Skeletal muscle tissue (tissue), 4 donors: ENCODE data around the gene LRGUK. TPM values are rescaled to one million over a fixed set of nuclear protein-coding genes. Genes with fewer than 3 reads are reported as not detected.

Experiments
- H3K27ac ChIP-seq: one replicate; pipeline ENCODE4 v1.7.0; 2013; ENCODE audit warnings: mild to moderate bottlenecking, low read depth, low read length, inconsistent platforms
- H3K27me3 ChIP-seq, 3 donors: one replicate each; pipeline ENCODE4 v1.7.0; 2013; ENCODE audit warnings: low read length in 3 of 3; ENCODE audit not compliant: control insufficient read depth in 3 of 3, insufficient read depth in 3 of 3
- H3K36me3 ChIP-seq, 3 donors: one replicate each; pipeline ENCODE4 v1.7.0; 2013; ENCODE audit warnings: low read length in 3 of 3; ENCODE audit not compliant: control insufficient read depth in 3 of 3, insufficient read depth in 3 of 3
- H3K4me1 ChIP-seq, 3 donors: one replicate each; pipeline ENCODE4 v1.7.0; 2013; ENCODE audit warnings: low read length in 3 of 3, mild to moderate bottlenecking in 3 of 3; ENCODE audit not compliant: control insufficient read depth in 3 of 3, insufficient read depth in 3 of 3
- H3K4me3 ChIP-seq, 3 donors: one replicate each; pipeline ENCODE4 v1.7.0; 2013; ENCODE audit warnings: low read length in 3 of 3
- H3K9ac ChIP-seq, 3 donors: one replicate each; pipeline ENCODE4 v1.7.0; 2013; ENCODE audit warnings: low read length in 3 of 3, mild to moderate bottlenecking in 3 of 3, moderate library complexity in 2 of 3, low read depth in 1 of 3
- H3K9me3 ChIP-seq, 3 donors: one replicate each; pipeline ENCODE4 v1.7.0; 2013; ENCODE audit warnings: low read length in 3 of 3; ENCODE audit not compliant: control insufficient read depth in 3 of 3
- total RNA-seq: library from RNA; depleted of rRNA; stranded (reverse); fragments of >200 nt; gene quantifications from one replicate; pipeline ENCODE4 v1.2.3, GENCODE V29; 2014
- donor health status: Osteomylitis.

Gene LRGUK
- total RNA-seq, 1 donor from 2014 or later = 1.6 TPM

GRCh38 chr7:134255814-134256213 is 128.7 kb downstream of the LRGUK start:
- Histone ChIP-seq H3K9me3 (no peaks in the 10 kb centered on the region), H3K4me1 (no peaks in the 10 kb centered on the region), H3K27me3 (no peaks in the 10 kb centered on the region), H3K27ac (no peak overlapping the region), H3K4me3 (no peak overlapping the region), H3K36me3 (no peaks in the 10 kb centered on the region), H3K9ac (no peak overlapping the region)

DNA sequence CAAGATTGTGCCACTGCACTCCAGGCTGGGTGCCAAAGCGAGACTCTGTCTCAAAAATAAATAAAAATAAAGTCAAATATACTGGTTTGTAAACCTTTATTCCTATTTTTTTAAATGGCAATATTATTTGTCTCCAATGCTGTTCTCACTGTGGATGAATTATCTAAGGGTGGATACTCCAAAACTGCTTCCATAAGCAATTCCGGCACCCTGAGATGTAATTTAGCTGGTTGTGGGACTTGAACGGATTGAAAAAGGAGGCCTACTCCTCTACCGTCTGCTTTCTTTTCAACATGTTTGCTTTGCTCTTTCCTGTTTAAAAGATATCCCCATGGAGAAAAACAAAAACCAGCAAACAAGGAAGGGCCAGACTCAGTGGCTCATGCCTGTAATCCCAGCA is 135.2 kb downstream of the LRGUK start:
- Histone ChIP-seq H3K9ac (no peak overlapping the region), H3K4me3 (no peak overlapping the region), H3K4me1 (no peaks in the 10 kb centered on the region), H3K27ac (no peak overlapping the region), H3K9me3 (no peaks in the 10 kb centered on the region), H3K36me3 (no peaks in the 10 kb centered on the region), H3K27me3 (no peaks in the 10 kb centered on the region)

DNA sequence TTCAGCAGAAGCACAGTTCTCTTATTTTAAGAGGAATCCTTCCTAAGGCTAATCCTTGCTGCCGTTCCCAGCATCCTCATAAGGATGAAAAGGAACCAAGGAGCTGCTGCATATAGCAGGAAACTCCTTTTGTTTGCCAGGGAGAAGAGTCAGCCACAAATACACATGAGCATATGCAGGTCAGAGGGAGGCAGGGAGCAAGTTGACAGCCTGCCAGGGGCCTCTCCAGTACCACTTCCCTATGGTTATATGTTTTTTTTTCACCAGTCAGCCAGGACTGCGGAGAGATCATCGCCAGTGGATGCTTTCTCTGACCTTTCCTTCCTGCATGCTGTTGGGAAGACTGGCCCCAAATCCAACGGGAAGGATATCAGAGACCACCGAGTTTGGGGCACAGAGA is 149.8 kb downstream of the LRGUK start:
- no peak overlapping the region for H3K27ac ChIP-seq
- H3K4me3 ChIP-seq = no peak overlapping the region
- peaks cover 0 to 3% (median 0%) of the 10 kb centered on the region in 3 donors for H3K9me3 ChIP-seq
- no peaks in the 10 kb centered on the region for H3K4me1 ChIP-seq
- no peak overlapping the region for H3K9ac ChIP-seq
- H3K36me3 ChIP-seq = no peaks in the 10 kb centered on the region
- no peaks in the 10 kb centered on the region for H3K27me3 ChIP-seq

DNA sequence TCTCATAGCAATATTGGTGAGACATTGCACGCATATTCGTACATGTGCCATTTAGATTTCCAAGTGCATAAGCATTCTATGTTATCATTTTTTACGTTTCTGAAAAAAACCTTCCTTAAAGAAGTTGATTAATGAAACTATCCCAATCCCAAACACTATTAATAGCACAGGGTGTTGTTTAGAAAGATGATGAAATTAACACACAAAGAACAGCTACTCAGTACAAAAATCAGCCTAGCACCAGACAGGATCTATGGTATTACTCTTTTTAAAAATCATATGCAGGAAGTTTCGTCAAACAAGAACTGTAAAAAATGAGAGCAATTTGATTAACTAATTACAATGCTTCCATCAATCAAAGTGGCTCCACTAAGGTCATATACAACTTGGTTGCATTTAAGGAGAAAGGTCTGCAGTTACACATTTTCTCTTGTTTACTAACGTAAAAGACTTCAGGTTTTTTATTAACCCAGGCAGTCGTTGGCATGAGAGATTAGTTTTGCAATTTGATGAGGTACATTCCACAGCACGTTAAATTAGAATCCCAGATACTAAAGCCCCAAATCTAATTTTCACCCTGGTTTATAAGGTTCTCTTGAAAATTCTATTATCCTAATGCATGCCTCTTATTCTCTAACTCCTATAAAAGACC is 151.5 kb downstream of the LRGUK start:
- no peaks in the 10 kb centered on the region for H3K36me3 ChIP-seq
- peaks cover 0 to 3% (median 0%) of the 10 kb centered on the region in 3 donors for H3K9me3 ChIP-seq
- no peaks in the 10 kb centered on the region for H3K4me1 ChIP-seq
- peaks cover 0 to 6% (median 3%) of the 10 kb centered on the region in 3 donors for H3K27me3 ChIP-seq
- no peak overlapping the region for H3K9ac ChIP-seq
- H3K4me3 ChIP-seq = no peak overlapping the region
- no peak overlapping the region for H3K27ac ChIP-seq

DNA sequence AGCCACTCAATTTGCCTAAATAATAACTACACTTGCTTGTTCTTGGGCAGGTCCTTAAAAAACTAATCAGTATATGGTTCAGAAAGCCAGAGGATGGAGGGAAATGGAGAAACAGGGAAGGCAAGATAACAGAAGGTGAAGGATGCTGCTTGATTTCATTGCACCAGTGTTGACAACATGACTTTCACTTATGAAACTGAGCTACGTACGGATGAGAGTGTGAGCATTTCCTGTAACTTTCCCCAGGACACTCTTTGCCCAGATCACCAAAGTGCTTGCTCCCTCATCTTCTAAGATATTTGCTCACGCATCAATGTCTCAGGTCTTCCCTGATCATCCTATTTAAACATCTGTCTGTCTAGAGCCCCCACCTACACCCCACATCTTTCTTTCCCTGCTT is 152.2 kb downstream of the LRGUK start:
- H3K9me3 ChIP-seq = peaks cover 0 to 3% (median 0%) of the 10 kb centered on the region in 3 donors
- no peak overlapping the region for H3K27ac ChIP-seq
- no peak overlapping the region for H3K9ac ChIP-seq
- peaks cover 0 to 6% (median 3%) of the 10 kb centered on the region in 3 donors for H3K27me3 ChIP-seq
- no peaks in the 10 kb centered on the region for H3K36me3 ChIP-seq
- no peak overlapping the region for H3K4me3 ChIP-seq
- H3K4me1 ChIP-seq = no peaks in the 10 kb centered on the region

GRCh38 chr7:134279898-134280297 is 152.8 kb downstream of the LRGUK start:
- H3K27ac ChIP-seq = no peak overlapping the region
- H3K4me1 ChIP-seq = no peaks in the 10 kb centered on the region
- H3K27me3 ChIP-seq = peaks cover 0 to 6% (median 3%) of the 10 kb centered on the region in 3 donors
- H3K36me3 ChIP-seq = no peaks in the 10 kb centered on the region
- H3K9ac ChIP-seq = no peak overlapping the region
- no peak overlapping the region for H3K4me3 ChIP-seq
- peaks cover 0 to 3% (median 0%) of the 10 kb centered on the region in 3 donors for H3K9me3 ChIP-seq

GRCh38 chr7:134280508-134280907 is 153.4 kb downstream of the LRGUK start:
- Histone ChIP-seq H3K9ac (no peak overlapping the region), H3K4me1 (no peaks in the 10 kb centered on the region), H3K36me3 (no peaks in the 10 kb centered on the region), H3K27me3 (peaks cover 0 to 10% (median 3%) of the 10 kb centered on the region in 3 donors), H3K27ac (no peak overlapping the region), H3K9me3 (peaks cover 0 to 3% (median 0%) of the 10 kb centered on the region in 3 donors), H3K4me3 (no peak overlapping the region)

- no peaks in the 10 kb centered on the region for H3K36me3 ChIP-seq
- H3K9ac ChIP-seq = no peak overlapping the region
- H3K9me3 ChIP-seq = no peaks in the 10 kb centered on the region
- H3K4me1 ChIP-seq = no peaks in the 10 kb centered on the region
- no peak overlapping the region for H3K4me3 ChIP-seq
- H3K27ac ChIP-seq = no peak overlapping the region
- peaks cover 0 to 10% (median 3%) of the 10 kb centered on the region in 3 donors for H3K27me3 ChIP-seq
Observed at GRCh38 chr7:134284011-134284410, 156.9 kb downstream of the LRGUK start.

DNA sequence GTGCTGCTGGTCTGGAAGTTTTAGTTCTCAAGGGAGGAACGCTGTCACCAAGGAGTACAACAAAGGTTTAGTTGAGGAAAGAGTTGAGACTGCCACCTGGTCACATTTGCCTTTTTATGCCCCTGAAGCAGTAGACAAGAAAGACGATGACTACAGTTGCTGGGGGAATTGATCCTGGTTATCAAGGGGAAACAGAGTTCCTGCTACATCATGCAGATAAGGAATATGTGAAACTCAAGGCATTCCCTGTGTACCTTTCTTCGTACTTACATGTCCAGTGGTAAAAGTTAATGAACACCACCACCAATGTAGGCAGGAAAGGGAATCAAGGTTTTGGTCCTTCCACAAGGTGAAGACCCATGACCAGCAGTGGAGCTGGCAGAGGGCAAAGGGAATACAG is 157.8 kb downstream of the LRGUK start:
- Histone ChIP-seq H3K36me3 (no peaks in the 10 kb centered on the region), H3K27me3 (peaks cover 0 to 10% (median 3%) of the 10 kb centered on the region in 3 donors), H3K9me3 (no peaks in the 10 kb centered on the region), H3K27ac (no peak overlapping the region), H3K4me3 (no peak overlapping the region), H3K9ac (no peak overlapping the region), H3K4me1 (no peaks in the 10 kb centered on the region)

DNA sequence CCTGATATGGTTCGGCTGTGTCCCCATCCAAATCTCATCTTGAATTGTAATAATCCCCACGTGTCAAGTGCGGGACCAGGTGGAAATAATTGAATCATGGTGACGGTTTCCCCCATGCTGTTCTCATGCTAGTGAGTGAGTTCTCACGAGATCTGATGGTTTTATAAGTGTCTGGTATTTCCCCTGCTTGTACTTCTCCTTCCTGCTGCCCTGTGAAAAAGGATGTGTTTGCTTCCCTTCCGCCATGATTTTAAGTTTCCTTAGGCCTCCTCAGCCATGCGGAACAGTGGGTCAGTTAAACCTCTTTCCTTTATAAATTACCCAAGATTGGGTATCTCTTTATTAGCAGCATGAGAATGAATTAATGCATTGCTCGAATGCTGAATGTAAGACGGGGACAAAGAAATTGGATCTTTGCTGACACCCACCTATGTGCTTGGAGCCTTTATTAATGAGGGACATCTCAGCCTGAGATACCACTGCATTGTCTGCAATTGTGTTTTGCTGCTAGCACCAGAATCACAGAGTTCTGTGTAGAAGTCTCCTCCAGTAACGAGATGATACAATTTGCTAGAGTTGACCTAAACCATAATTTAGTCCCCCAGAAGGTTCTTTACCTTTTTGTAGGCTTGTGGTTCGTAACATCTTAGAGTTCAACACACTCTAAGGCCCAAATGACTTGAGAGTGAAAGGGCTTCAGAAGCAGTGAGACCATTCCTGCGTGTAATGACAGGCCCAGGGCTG is 160.9 kb downstream of the LRGUK start:
- Histone ChIP-seq H3K4me1 (no peaks in the 10 kb centered on the region), H3K36me3 (peaks cover 0 to 3% (median 0%) of the 10 kb centered on the region in 3 donors), H3K9ac (no peak overlapping the region), H3K27me3 (peaks cover 0 to 6% (median 0%) of the 10 kb centered on the region in 3 donors), H3K4me3 (no peak overlapping the region), H3K9me3 (no peaks in the 10 kb centered on the region), H3K27ac (no peak overlapping the region)
